ENCODE measurements around the gene CYP2A7. TPM values are rescaled to one million over a fixed set of nuclear protein-coding genes. Genes with fewer than 3 reads are reported as not detected.
"Not testable (repeated sequence)": the region's sequence is repeated elsewhere in the genome, so short reads cannot be mapped to it uniquely, and the experiment has no call there.

Gene CYP2A7
- total and polyA plus RNA-seq, 9 of the 15 experiments (the other 6 are each of a cell fraction or from before 2014, with no cell fraction given), result 0.22 TPM; not detected in 8

- FAIRE-seq; H3K4me2 ChIP-seq (ENCODE audit: insufficient read depth, low read length); H3K9ac ChIP-seq (ENCODE audit: insufficient read depth in 1 of 2, low read depth in 2 of 2, low read length in 2 of 2); H3K79me2 ChIP-seq (ENCODE audit: control insufficient read depth, insufficient read depth, low read length); H2AFZ ChIP-seq (ENCODE audit: low read depth, low read length); H3K4me1 ChIP-seq (replicated peaks in 1 of 2; ENCODE audit: control insufficient read depth in 2 of 2, insufficient read depth in 2 of 2, low read length in 2 of 2); intact Hi-C loops (cut with micrococcal nuclease); H3K36me3 ChIP-seq (ENCODE audit: control insufficient read depth, insufficient read depth, low read length); DNase-seq (ENCODE audit: extremely low read depth in 1 of 4, low spot score in 3 of 4); H4K20me1 ChIP-seq (replicated peaks; ENCODE audit: control insufficient read depth, insufficient read depth, low read length); H3K27ac ChIP-seq (ENCODE audit: extremely low read depth, low read depth, low read length); H3K9me1 ChIP-seq (ENCODE audit: control insufficient read depth, insufficient read depth, low read length); CTCF ChIA-PET (ENCODE audit: low intra/inter-chr PET ratio); H3K27me3 ChIP-seq (ENCODE audit: control insufficient read depth in 2 of 2, insufficient read depth in 2 of 2, low read length in 2 of 2); in situ Hi-C loops (cut with MboI); BruUV-seq (replicated peaks); ATAC-seq; H3K4me3 ChIP-seq; H3K9me3 ChIP-seq (replicated peaks; ENCODE audit: control insufficient read depth, insufficient read depth, low read depth, low read length); POLR2A ChIA-PET: not testable (repeated sequence)
- WGBS (ENCODE audit: insufficient coverage, low coverage, missing lambda C conversion rate), result no CpG with 5 or more reads among the region's 1 CpG
Observed at GRCh38 chr19:40884187-40884931, 2.3 kb upstream of the CYP2A7 start.

GRCh38 chr19:40879349-40879748 lies 2.7 kb downstream of the CYP2A7 start:
- H3K4me1 ChIP-seq (replicated peaks in 1 of 2; ENCODE audit: control insufficient read depth in 2 of 2, insufficient read depth in 2 of 2, low read length in 2 of 2); ATAC-seq; H3K27ac ChIP-seq (ENCODE audit: extremely low read depth, low read depth, low read length); H3K36me3 ChIP-seq (ENCODE audit: control insufficient read depth, insufficient read depth, low read length); H3K27me3 ChIP-seq (ENCODE audit: control insufficient read depth in 2 of 2, insufficient read depth in 2 of 2, low read length in 2 of 2); H3K79me2 ChIP-seq (ENCODE audit: control insufficient read depth, insufficient read depth, low read length); H4K20me1 ChIP-seq (replicated peaks; ENCODE audit: control insufficient read depth, insufficient read depth, low read length); intact Hi-C loops (cut with micrococcal nuclease); in situ Hi-C loops (cut with MboI); BruUV-seq (replicated peaks); H3K9me1 ChIP-seq (ENCODE audit: control insufficient read depth, insufficient read depth, low read length); H3K4me3 ChIP-seq; H2AFZ ChIP-seq (ENCODE audit: low read depth, low read length); CTCF ChIA-PET (ENCODE audit: low intra/inter-chr PET ratio); H3K4me2 ChIP-seq (ENCODE audit: insufficient read depth, low read length); H3K9me3 ChIP-seq (replicated peaks; ENCODE audit: control insufficient read depth, insufficient read depth, low read depth, low read length); H3K9ac ChIP-seq (ENCODE audit: insufficient read depth in 1 of 2, low read depth in 2 of 2, low read length in 2 of 2); FAIRE-seq; POLR2A ChIA-PET; DNase-seq (ENCODE audit: extremely low read depth in 1 of 4, low spot score in 3 of 4): not testable (repeated sequence)
- 0% methylated on average over 1 of the region's 4 CpGs for WGBS (ENCODE audit: insufficient coverage, low coverage, missing lambda C conversion rate)
